Body of pancreas (tissue), 4 donors: ENCODE results near the gene CDH20.
A peak's percentile ranks its signal among the peaks of the same experiment; 100 is the strongest.

Source experiments
- CTCF ChIP-seq, 7 experiments: fragments of 450-650 bp in 4 of 7; fragments of 200-600 bp in 3 of 7; sonication (generic) in 3 of 7; IDR thresholded peaks; one replicate each; pipeline ENCODE4 v1.5.1; 2016 to 2019; ENCODE audit warnings: antibody characterized with exemption in 7 of 7
- POLR2A ChIP-seq, 3 donors: fragments of 450-650 bp; IDR thresholded peaks; one replicate each; pipeline ENCODE4 v1.6.1; 2016; ENCODE audit warnings: antibody characterized with exemption in 3 of 3, mild to moderate bottlenecking in 2 of 3

GRCh38 chr18:61582202-61582710, 249.0 kb downstream of the CDH20 start:
- peak in 1 of 7 experiments; percentile 12 for TF ChIP-seq CTCF (IDR thresholded peaks at IDR 0.05)
- TF ChIP-seq POLR2A (IDR thresholded peaks at IDR 0.05) = no peak
